ENCODE measurements around the gene SVBP. TPM values are rescaled to one million over a fixed set of nuclear protein-coding genes. Genes with fewer than 3 reads are reported as not detected.
"Not testable (repeated sequence)": the region's sequence is repeated elsewhere in the genome, so short reads cannot be mapped to it uniquely, and the experiment has no call there.

Gene SVBP
- total RNA-seq (ENCODE audit: insufficient read depth, low replicate concordance): 38.3 TPM

- DNase-seq (ENCODE audit: low spot score): peak; percentile 95
These were observed at the start of gene SVBP, which contains the start of gene ERMAP for GRCh38 chr1:42816585-42817439. SVBP (minus strand) TSS chr1:42817397; CDS start chr1:42816544, 853 bp downstream. ERMAP (plus strand) TSS chr1:42817122; CDS start chr1:42830449, 13,327 bp downstream.

- no peak for DNase-seq (ENCODE audit: low spot score)
These were observed 49.4 kb upstream of the SVBP start for GRCh38 chr1:42866549-42866948.

- no peak for DNase-seq (ENCODE audit: low spot score)
These were observed 43.8 kb upstream of the SVBP start for GRCh38 chr1:42861014-42861399.

- no peak for DNase-seq (ENCODE audit: low spot score)
These were observed 43.3 kb upstream of the SVBP start for GRCh38 chr1:42860339-42861013.

GRCh38 chr1:42859366-42859765 lies 42.2 kb upstream of the SVBP start:
- DNase-seq (ENCODE audit: low spot score): not testable (repeated sequence)

- not testable (repeated sequence) for DNase-seq (ENCODE audit: low spot score)
These were observed 39.4 kb upstream of the SVBP start for GRCh38 chr1:42856554-42856953.

- DNase-seq (ENCODE audit: low spot score): no peak
These were observed 36.1 kb upstream of the SVBP start for GRCh38 chr1:42853116-42853884.

GRCh38 chr1:42852608-42852980 lies 35.4 kb upstream of the SVBP start:
- DNase-seq (ENCODE audit: low spot score): no peak

- no peak for DNase-seq (ENCODE audit: low spot score)
These were observed 34.9 kb upstream of the SVBP start for GRCh38 chr1:42851960-42852607.

- DNase-seq (ENCODE audit: low spot score): no peak
These were observed 34.2 kb upstream of the SVBP start for GRCh38 chr1:42851420-42851819.

- no peak for DNase-seq (ENCODE audit: low spot score)
These were observed 32.7 kb upstream of the SVBP start for GRCh38 chr1:42849944-42850343.

- no peak for DNase-seq (ENCODE audit: low spot score)
These were observed 31.8 kb upstream of the SVBP start for GRCh38 chr1:42848823-42849537.

GRCh38 chr1:42847721-42848460 lies 30.7 kb upstream of the SVBP start:
- no peak for DNase-seq (ENCODE audit: low spot score)

GRCh38 chr1:42847111-42847595 lies 30.0 kb upstream of the SVBP start:
- no peak for DNase-seq (ENCODE audit: low spot score)

GRCh38 chr1:42846257-42847110 lies 29.3 kb upstream of the SVBP start, which contains the start of gene ZNF691:
ZNF691 (plus strand) TSS chr1:42846613; CDS start chr1:42849659, 3,046 bp downstream.
- peak; percentile 99 for DNase-seq (ENCODE audit: low spot score)

- DNase-seq (ENCODE audit: low spot score): no peak
These were observed 28.7 kb upstream of the SVBP start for GRCh38 chr1:42845866-42846256.

GRCh38 chr1:42845193-42845592 lies 28.0 kb upstream of the SVBP start:
- no peak for DNase-seq (ENCODE audit: low spot score)

- DNase-seq (ENCODE audit: low spot score): no peak
These were observed 27.5 kb upstream of the SVBP start for GRCh38 chr1:42844592-42845140.

All from umbilical cord (tissue), 2 donors.